ENCODE results near the gene LITAF. TPM values are rescaled to one million over a fixed set of nuclear protein-coding genes. Genes with fewer than 3 reads are reported as not detected.
"Not testable (repeated sequence)": the region's sequence is repeated elsewhere in the genome, so short reads cannot be mapped to it uniquely, and the experiment has no call there.

Gene LITAF
- polyA plus RNA-seq, 1 donor, result 43.0 TPM

GRCh38 chr16:11562411-11562810 is 24.3 kb downstream of the LITAF start:
- Histone ChIP-seq H3K9me3 (ENCODE audit: control insufficient read depth, low read depth, low read length) (no peaks in the 10 kb centered on the region), H3K27me3 (ENCODE audit: control insufficient read depth, insufficient read depth, low read length) (no peaks in the 10 kb centered on the region), H3K27ac (ENCODE audit: low read length) (no peak overlapping the region), H3K4me3 (ENCODE audit: low read length) (no peak overlapping the region), H3K4me1 (ENCODE audit: control insufficient read depth, insufficient read depth, low read length) (no peaks in the 10 kb centered on the region), H3K36me3 (ENCODE audit: control insufficient read depth, insufficient read depth, low read length) (no peaks in the 10 kb centered on the region)
- DNase-seq, result no peak
- WGBS (ENCODE audit: insufficient coverage, low lambda C conversion rate), result 100% methylated on average over 1 of the region's 7 CpGs

GRCh38 chr16:11561856-11562255 is 24.9 kb downstream of the LITAF start:
- Histone ChIP-seq H3K27me3 (ENCODE audit: control insufficient read depth, insufficient read depth, low read length) (no peaks in the 10 kb centered on the region), H3K4me1 (ENCODE audit: control insufficient read depth, insufficient read depth, low read length) (no peaks in the 10 kb centered on the region), H3K4me3 (ENCODE audit: low read length) (no peak overlapping the region), H3K27ac (ENCODE audit: low read length) (no peak overlapping the region), H3K36me3 (ENCODE audit: control insufficient read depth, insufficient read depth, low read length) (no peaks in the 10 kb centered on the region), H3K9me3 (ENCODE audit: control insufficient read depth, low read depth, low read length) (no peaks in the 10 kb centered on the region)
- no peak for DNase-seq
- WGBS (ENCODE audit: insufficient coverage, low lambda C conversion rate), result no CpG with 5 or more reads among the region's 3 CpGs

- H3K27me3 ChIP-seq (ENCODE audit: control insufficient read depth, insufficient read depth, low read length), result no peaks in the 10 kb centered on the region
- H3K4me3 ChIP-seq (ENCODE audit: low read length), result no peak overlapping the region
- no peaks in the 10 kb centered on the region for H3K4me1 ChIP-seq (ENCODE audit: control insufficient read depth, insufficient read depth, low read length)
- peaks cover under 1% of the 10 kb centered on the region for H3K36me3 ChIP-seq (ENCODE audit: control insufficient read depth, insufficient read depth, low read length)
- DNase-seq, result no peak
- WGBS (ENCODE audit: insufficient coverage, low lambda C conversion rate), result no CpG with 5 or more reads among the region's 4 CpGs
- peaks cover 3% of the 10 kb centered on the region for H3K9me3 ChIP-seq (ENCODE audit: control insufficient read depth, low read depth, low read length)
- no peak overlapping the region for H3K27ac ChIP-seq (ENCODE audit: low read length)
Observed at GRCh38 chr16:11561454-11561805, 25.3 kb downstream of the LITAF start.

GRCh38 chr16:11560701-11561453 is 25.8 kb downstream of the LITAF start:
- no peak overlapping the region for H3K4me3 ChIP-seq (ENCODE audit: low read length)
- WGBS (ENCODE audit: insufficient coverage, low lambda C conversion rate), result no CpG with 5 or more reads among the region's 21 CpGs
- peaks cover 6% of the 10 kb centered on the region for H3K36me3 ChIP-seq (ENCODE audit: control insufficient read depth, insufficient read depth, low read length)
- DNase-seq, result peak; percentile 26 to 29
- no peaks in the 10 kb centered on the region for H3K27me3 ChIP-seq (ENCODE audit: control insufficient read depth, insufficient read depth, low read length)
- peaks cover 5% of the 10 kb centered on the region for H3K9me3 ChIP-seq (ENCODE audit: control insufficient read depth, low read depth, low read length)
- H3K27ac ChIP-seq (ENCODE audit: low read length), result no peak overlapping the region
- no peaks in the 10 kb centered on the region for H3K4me1 ChIP-seq (ENCODE audit: control insufficient read depth, insufficient read depth, low read length)

- peaks cover 14% of the 10 kb centered on the region for H3K36me3 ChIP-seq (ENCODE audit: control insufficient read depth, insufficient read depth, low read length)
- H3K27ac ChIP-seq (ENCODE audit: low read length); DNase-seq; H3K27me3 ChIP-seq (ENCODE audit: control insufficient read depth, insufficient read depth, low read length); H3K9me3 ChIP-seq (ENCODE audit: control insufficient read depth, low read depth, low read length); H3K4me3 ChIP-seq (ENCODE audit: low read length); H3K4me1 ChIP-seq (ENCODE audit: control insufficient read depth, insufficient read depth, low read length): not testable (repeated sequence)
- WGBS (ENCODE audit: insufficient coverage, low lambda C conversion rate), result 80% methylated on average over 1 of the region's 6 CpGs
Observed at GRCh38 chr16:11558308-11558823, 28.4 kb downstream of the LITAF start.

- Histone ChIP-seq H3K9me3 (ENCODE audit: control insufficient read depth, low read depth, low read length) (peaks cover 5% of the 10 kb centered on the region), H3K4me1 (ENCODE audit: control insufficient read depth, insufficient read depth, low read length) (no peaks in the 10 kb centered on the region), H3K4me3 (ENCODE audit: low read length) (no peak overlapping the region), H3K27me3 (ENCODE audit: control insufficient read depth, insufficient read depth, low read length) (no peaks in the 10 kb centered on the region), H3K27ac (ENCODE audit: low read length) (no peak overlapping the region), H3K36me3 (ENCODE audit: control insufficient read depth, insufficient read depth, low read length) (peaks cover 15% of the 10 kb centered on the region)
- DNase-seq, result no peak
- no CpG with 5 or more reads among the region's 6 CpGs for WGBS (ENCODE audit: insufficient coverage, low lambda C conversion rate)
Observed at GRCh38 chr16:11557801-11558200, 28.9 kb downstream of the LITAF start.

GRCh38 chr16:11556945-11557720 is 29.6 kb downstream of the LITAF start:
- Histone ChIP-seq H3K4me1 (ENCODE audit: control insufficient read depth, insufficient read depth, low read length) (no peaks in the 10 kb centered on the region), H3K9me3 (ENCODE audit: control insufficient read depth, low read depth, low read length) (peaks cover 5% of the 10 kb centered on the region), H3K27me3 (ENCODE audit: control insufficient read depth, insufficient read depth, low read length) (no peaks in the 10 kb centered on the region), H3K36me3 (ENCODE audit: control insufficient read depth, insufficient read depth, low read length) (peaks cover 18% of the 10 kb centered on the region), H3K4me3 (ENCODE audit: low read length) (no peak overlapping the region), H3K27ac (ENCODE audit: low read length) (no peak overlapping the region)
- DNase-seq, result no peak
- WGBS (ENCODE audit: insufficient coverage, low lambda C conversion rate), result 84% methylated on average over 4 of the region's 9 CpGs

GRCh38 chr16:11556214-11556819 is 30.4 kb downstream of the LITAF start:
- Histone ChIP-seq H3K27me3 (ENCODE audit: control insufficient read depth, insufficient read depth, low read length) (no peaks in the 10 kb centered on the region), H3K4me1 (ENCODE audit: control insufficient read depth, insufficient read depth, low read length) (no peaks in the 10 kb centered on the region), H3K36me3 (ENCODE audit: control insufficient read depth, insufficient read depth, low read length) (peaks cover 20% of the 10 kb centered on the region), H3K27ac (ENCODE audit: low read length) (no peak overlapping the region), H3K4me3 (ENCODE audit: low read length) (no peak overlapping the region), H3K9me3 (ENCODE audit: control insufficient read depth, low read depth, low read length) (peaks cover 5% of the 10 kb centered on the region)
- DNase-seq, result no peak
- 100% methylated on average over 1 of the region's 13 CpGs for WGBS (ENCODE audit: insufficient coverage, low lambda C conversion rate)

GRCh38 chr16:11554053-11554452 is 32.7 kb downstream of the LITAF start:
- no peaks in the 10 kb centered on the region for H3K27me3 ChIP-seq (ENCODE audit: control insufficient read depth, insufficient read depth, low read length)
- H3K4me3 ChIP-seq (ENCODE audit: low read length), result no peak overlapping the region
- WGBS (ENCODE audit: insufficient coverage, low lambda C conversion rate), result no CpG with 5 or more reads among the region's 6 CpGs
- no peak for DNase-seq
- H3K36me3 ChIP-seq (ENCODE audit: control insufficient read depth, insufficient read depth, low read length), result peaks cover 34% of the 10 kb centered on the region
- no peak overlapping the region for H3K27ac ChIP-seq (ENCODE audit: low read length)
- peaks cover 5% of the 10 kb centered on the region for H3K9me3 ChIP-seq (ENCODE audit: control insufficient read depth, low read depth, low read length)
- H3K4me1 ChIP-seq (ENCODE audit: control insufficient read depth, insufficient read depth, low read length), result no peaks in the 10 kb centered on the region

GRCh38 chr16:11553371-11553770 is 33.3 kb downstream of the LITAF start:
- H3K36me3 ChIP-seq (ENCODE audit: control insufficient read depth, insufficient read depth, low read length), result peaks cover 35% of the 10 kb centered on the region
- H3K27ac ChIP-seq (ENCODE audit: low read length), result no peak overlapping the region
- DNase-seq, result no peak
- WGBS (ENCODE audit: insufficient coverage, low lambda C conversion rate), result 100% methylated on average over 1 of the region's 11 CpGs
- no peaks in the 10 kb centered on the region for H3K27me3 ChIP-seq (ENCODE audit: control insufficient read depth, insufficient read depth, low read length)
- no peaks in the 10 kb centered on the region for H3K4me1 ChIP-seq (ENCODE audit: control insufficient read depth, insufficient read depth, low read length)
- H3K9me3 ChIP-seq (ENCODE audit: control insufficient read depth, low read depth, low read length), result peaks cover 5% of the 10 kb centered on the region
- no peak overlapping the region for H3K4me3 ChIP-seq (ENCODE audit: low read length)

Measured in large intestine (tissue), 3 donors.